GM19043 (cell line): ENCODE data around the gene NFE2.

Experiments used
- ATAC-seq: cut with Tn5 transposase; IDR thresholded peaks from one replicate; pipeline ENCODE4 v1.9.1; 2021; ENCODE audit warnings: low read depth; ENCODE audit not compliant: unreplicated experiment

The NFE2 gene

DNA sequence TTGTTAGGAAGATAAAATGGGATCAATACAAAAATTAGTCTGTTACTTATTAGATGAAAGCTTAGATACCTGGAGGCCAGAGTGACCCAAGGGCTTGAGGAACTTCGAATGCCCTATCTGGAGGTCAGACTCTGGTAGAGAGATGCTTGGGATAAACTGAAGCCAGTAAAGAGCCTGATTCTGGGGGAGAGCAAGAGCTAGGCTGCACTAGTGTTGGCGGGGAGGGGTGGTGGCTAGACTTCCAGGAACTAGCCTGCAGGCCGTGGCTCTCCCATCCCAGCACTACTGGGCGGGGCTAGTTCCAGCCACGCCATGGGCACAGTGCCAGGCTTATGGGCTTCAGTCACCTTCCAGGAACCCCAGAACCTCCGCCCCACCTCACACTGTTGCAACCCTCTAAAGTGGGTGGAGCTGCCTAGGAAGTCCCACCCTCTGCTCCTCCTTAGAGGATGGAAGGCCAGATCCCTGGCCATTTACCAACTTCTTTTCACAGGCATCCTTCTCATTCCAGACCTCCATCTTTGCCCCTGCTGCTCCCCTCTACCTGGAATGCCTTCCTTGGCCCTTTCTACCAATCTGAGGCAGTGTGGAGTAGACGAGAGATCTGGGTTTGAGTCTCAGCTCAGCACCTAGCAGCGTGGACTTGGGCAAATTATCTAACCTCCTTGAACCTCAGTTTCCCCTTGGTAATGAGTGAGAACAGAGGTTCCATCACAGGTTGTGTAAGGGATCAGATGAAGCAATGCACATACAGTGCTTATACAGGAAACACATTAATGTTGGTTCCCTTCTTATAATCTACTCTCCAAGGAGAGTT, 6.3 kb upstream of the NFE2 start:
- ATAC-seq, result no peak

DNA sequence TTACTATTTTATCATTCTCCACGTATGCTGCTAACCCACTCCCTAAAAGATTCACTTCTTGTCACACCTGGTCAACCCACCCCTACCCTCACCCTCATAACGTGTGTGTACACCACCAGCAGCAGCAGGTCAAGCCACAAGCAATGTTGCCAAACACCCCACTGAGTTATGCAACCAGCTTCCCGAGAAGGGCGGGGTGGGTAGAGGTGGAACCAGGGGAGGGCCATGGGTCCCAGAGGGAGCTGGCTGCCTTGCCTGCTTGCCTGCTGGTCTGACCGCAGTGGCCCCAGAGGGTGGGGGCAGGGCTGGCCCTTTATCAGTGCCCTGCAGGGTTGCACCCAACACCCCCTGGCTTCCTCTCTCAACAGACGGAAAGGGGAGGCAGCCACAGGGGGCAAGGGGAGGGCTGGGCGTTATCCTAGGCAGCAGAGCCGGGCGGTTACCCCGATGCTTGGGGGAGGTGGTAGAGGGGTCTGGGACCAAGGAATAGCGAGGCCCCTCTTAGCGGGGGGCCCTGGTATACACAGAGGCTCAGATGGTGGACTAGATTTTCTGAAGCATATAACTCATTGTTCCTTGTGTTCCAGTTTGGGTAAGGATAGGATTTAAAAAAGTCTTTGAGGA, 3.5 kb upstream of the NFE2 start:
- ATAC-seq, result no peak

DNA sequence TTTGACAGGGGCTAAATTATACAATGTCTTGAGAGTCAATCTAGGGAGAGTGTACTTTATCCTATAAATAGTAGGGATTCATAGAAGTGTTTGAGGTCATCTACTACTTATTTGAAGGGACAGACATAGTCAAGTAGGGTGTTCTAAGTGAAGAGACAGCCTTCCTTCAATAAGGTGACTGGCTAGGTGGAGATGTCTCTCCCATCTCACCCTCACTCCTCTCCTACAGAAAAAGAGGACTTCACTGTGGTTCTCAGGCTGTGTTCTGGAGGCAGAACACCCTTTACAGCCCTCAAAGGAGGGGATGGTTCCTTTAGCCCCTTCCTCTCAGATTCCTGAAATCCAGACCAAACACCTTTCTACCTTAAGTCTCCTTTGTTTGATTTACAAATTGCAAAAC, 2.8 kb upstream of the NFE2 start:
- no peak for ATAC-seq

DNA sequence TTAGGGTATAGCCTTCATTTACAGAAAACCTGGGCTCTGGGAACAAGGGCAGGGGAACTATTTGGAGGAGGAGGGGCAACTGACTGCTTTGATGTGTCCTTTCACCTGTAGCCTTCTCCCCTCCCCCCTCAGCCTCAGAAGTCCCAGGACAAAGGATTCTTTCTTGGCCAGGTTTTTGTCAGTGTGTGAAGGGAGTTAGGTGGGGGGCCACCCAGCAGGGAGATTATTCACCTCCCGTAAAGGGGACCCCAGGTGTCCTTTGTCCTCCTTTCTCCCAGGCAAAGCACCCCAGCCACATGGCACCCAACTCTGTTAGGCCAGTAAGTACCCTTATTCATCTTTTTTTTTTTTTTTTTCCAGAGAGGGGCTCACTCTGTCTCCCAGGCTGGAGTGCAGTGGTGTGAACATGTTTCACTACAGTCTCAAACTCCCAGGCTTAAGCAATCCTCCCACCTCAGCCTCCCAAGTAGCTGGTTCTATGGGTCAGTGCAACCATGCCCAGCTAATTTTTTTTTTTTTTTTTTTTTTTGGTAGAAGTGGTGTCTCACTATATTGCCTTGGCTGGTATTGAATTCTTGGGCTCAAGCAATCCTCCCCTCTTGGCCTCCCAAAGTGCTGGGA, 723 bp upstream of the NFE2 start:
- ATAC-seq, result no peak

DNA sequence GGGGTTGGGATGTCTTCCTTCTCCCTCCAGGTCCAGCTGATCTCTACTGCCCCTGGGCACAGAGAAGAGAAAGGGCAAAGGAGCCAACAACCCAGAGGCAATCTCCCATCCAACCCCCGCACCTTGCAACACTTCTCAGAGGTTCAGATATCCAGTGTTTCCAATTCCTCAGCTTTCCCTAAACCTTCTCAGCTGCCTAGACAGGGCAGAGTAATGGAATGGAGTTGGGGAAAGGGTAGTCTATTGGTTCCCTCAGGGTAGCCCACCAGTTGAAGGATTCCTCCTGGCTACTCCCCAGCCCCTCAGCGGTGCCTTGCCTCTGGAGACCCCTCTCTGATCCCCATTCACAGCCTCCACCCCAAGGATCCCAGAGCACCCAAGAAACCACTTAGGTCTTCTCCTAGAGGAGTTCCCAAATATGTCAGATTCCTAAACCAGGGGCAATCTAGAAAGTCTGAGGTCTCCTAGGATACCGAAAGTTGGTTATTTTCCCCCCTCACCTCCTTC, 537 bp downstream of the NFE2 start:
- no peak for ATAC-seq

DNA sequence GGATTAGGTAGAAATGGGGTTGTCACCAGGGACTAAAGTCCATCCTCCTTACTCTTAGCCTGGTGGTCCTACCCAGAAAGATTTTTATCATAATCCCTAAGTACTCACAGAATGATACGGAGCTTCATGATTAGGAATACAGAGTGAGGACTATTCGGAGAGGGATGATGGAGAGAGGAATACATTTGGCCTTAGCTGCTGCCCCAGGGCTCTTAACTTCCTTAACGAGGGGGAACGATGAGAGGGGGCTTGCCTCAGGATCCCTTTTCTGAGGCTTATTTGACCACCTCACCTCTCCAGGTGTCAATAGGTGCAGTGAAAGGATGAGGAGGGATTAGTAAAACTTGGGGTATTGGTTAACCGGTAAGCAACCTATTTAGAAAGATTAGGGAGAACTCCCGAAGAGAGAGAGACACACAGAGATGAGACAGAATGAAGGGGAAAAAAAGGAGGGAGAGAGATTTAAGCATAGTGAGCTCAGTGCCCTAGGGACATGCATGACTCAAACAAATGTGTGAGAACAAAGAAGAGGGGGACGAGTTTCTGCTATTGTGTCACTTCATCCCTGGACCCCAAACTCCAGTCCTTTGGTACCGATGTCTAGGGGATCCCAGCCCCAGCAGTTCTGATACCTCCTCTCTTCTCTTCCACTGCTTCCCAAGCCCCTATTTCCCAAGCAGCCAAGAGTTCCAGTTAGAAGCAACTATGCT, 1.1 kb downstream of the NFE2 start:
- no peak for ATAC-seq

DNA sequence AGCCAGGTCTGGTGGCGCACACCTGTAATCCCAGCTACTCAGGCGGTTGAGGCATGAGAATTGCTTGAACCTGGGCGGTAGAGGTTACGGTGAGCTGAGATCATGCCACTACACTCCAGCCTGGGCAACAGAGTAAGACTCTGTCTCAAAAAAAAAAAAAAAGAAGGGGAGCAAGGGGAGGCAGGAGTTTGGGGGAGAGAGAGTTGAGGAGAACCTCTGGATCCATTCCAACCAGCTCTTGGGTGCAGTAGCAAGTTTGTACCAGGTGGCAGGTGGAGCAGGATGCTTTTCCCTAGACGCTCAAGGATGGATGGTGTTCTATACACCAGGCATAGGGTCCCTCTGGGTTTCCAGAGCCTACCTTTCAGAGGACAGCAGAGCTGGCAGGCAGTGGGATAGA, 1.9 kb downstream of the NFE2 start:
- ATAC-seq, result no peak

DNA sequence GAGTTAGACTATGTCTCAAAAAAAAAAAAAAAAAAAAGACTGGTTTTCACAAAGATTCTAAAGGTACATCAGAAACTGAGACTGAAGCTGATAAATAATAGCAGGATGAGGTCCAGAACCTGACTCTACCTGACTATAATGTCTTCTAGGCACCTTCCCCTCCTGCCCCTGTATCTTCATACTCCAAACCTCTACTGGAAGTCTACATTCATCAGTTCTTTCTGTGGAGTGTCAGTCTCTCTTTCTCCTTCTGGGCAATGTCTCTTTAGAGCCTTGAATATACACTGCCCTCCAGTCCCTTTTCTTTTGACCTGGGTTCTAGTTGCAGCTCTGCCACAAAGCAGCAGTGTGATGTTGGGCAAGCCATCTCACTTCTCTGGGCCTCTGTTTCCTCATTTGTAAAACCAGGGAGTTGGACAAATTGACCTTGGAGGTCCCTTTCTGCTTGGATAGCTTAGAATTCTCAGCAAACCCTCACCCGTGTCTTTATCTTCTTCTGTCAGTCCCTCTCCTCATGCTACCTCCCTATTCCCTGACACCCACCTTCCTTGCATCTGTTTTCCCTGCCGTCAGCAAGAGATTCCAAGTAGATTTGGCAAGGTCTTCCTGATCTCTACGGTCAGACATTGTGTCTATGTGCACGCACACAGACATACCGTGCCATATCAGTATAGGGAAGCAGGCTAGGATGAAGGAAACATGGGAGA, 4.3 kb downstream of the NFE2 start:
- no peak for ATAC-seq

DNA sequence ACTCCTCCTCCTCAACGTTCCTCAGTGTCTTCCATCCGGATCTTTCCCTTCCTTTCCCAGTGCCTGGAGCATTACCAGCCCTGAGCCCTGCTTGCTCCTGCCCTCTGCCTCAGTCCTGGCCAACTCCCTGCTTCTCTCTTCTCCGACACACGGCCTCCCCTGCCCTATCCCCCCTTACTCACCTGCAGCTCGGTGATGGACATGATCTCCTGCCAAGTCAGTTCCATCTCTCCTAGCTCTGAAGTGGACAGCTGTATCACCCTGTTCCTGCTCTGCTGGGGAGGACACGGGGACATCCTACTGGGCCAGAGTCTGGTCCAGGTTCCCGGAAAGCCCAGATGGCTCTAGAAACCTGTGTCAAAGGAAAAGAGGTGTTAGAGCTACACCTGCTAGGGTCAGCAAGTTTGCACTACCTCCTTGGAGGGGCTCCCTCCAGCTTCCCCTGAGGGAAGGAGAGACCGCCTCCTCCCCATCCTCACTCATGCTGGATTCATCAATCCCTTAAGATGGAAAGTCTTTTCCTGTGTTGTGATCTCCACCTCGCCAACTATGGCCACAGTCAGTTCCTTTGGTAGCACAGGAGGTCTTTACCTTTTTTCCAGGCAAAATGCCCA, 5.8 kb downstream of the NFE2 start:
- ATAC-seq, result no peak

DNA sequence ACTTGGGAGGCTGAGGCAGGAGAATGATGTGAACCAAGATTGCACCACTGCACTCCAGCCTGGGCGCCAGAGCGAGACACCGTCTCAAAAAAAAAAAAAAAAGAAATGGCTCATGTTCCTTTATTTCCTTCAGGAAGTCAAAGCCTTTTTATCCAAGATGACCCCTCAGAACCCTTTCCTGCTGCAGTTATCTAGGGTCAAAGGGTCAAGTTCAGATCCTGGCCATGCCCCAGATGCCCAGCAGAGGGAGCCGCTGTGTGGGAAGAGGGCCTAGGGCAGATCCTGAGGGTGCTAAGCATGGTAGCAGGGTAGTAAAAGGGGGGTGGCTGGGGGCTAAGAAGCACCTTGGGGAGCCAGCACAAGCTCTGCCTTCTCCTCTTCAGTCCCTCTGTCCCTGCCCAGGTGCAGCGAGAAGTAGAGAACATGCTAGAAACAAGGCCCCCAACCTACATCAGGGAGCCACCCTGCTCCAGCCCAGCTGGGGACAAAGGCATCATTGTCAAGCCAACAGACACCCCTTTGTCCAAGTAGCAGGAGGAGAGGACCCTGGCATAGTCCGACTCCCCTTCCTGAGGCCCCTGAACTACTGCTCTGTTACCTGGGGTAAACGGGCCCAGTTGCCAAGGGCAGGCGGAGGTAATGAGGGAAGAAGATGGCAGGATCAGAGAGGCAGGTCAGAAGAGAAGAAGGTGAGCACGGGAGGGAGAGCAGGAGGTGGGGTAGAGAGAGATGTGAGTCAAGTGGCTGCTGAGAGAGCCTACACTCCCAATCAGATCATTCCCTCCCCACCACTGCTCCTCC, 6.5 kb downstream of the NFE2 start:
- ATAC-seq, result no peak

DNA sequence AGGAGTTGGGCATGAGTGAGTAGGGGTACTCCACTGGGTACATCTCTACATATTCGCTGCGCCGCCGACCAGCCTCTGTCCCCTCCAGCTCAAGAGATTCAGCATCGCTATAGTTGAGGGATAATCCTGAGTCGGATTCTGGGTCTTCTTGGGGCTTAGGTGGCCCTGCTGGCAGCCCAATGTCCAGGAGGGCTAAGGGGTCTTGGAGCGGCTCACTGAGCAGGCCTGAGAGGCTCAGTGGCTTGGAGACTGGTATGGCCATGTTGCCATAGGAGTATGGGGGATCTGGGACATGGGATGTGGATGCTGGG, 7.9 kb downstream of the NFE2 start:
- no peak for ATAC-seq

DNA sequence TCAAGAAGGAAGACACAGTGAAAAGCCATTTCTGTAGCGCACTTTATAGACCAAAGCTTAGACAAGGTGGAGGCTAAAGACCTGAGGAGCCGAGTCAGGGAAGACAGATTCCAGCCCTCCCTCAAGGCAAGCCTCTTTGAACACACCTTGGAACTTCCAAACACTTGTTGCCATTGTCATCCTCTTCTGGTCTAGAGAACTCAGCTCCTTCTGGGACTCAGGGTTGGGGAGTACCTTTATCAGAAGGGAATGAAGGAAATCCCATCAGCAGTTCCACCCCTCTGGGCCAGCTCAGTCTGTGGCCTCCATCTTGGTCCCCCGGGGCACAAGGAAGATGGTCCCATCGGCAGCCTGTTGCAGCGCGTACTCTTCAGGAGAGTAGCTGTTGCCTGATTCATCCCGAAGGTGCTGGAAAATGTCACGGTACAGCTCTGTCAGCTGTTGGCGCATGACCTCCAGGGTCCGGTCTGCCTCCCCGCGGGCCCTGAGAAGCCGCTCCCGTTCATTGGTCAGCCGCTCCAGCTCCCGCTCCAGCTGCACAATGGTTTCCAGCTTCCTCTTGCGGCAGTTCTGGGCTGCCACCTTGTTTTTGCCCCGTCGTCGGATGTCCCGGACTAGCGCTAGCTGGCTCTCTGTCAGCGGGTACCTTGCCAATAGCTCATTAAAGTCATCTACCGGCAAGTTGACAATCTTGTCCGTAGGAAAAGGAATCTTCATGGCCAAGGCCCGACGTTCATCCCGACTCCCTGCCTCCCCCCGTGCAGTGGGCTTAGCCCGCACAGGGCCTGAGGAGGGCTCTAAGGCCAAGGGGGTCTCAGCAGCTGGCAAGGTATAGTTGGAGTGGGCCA, 8.5 kb downstream of the NFE2 start:
- no peak for ATAC-seq

DNA sequence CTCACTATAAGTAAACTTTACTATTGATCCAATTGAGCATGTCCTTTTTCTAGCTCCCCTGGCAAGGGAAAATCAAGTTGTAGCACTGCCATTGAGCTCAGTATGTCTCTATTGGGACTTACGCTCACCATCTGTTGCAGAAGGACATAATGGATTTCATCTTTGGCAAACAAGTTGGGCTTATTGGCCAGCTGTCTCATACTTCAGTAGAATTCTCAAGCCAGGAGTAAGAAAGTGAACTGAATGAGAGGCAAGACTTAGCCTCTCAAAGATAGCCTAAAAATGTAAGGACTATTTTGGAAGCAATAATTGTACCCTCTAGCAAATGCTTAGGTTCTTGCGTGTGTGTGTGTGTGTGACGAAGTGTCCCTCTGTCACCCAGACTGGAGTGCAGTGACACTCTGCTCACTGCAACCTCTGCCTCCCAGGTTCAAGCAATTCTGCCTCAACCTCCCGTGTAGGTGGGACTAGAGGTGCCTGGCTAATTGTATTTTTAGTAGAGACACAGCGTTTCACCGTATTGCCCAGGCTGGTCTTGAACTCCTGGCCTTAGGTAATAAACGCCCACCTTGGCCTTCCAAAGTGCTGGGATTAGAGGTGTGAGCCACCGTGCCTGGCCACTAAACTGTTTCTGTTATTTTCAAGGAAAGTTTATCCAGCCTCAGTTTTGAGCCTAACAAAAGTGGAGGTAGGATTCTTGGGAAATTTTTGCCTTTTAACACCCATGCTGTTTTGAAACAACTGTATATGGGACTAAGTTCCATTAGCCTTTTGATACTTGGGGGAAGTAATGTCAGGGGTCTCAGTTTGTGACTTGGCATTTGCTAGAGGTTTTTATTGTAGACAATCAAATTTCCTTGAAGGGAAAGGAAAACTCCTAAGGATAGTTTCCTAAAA, 13.3 kb downstream of the NFE2 start:
- ATAC-seq, result no peak

DNA sequence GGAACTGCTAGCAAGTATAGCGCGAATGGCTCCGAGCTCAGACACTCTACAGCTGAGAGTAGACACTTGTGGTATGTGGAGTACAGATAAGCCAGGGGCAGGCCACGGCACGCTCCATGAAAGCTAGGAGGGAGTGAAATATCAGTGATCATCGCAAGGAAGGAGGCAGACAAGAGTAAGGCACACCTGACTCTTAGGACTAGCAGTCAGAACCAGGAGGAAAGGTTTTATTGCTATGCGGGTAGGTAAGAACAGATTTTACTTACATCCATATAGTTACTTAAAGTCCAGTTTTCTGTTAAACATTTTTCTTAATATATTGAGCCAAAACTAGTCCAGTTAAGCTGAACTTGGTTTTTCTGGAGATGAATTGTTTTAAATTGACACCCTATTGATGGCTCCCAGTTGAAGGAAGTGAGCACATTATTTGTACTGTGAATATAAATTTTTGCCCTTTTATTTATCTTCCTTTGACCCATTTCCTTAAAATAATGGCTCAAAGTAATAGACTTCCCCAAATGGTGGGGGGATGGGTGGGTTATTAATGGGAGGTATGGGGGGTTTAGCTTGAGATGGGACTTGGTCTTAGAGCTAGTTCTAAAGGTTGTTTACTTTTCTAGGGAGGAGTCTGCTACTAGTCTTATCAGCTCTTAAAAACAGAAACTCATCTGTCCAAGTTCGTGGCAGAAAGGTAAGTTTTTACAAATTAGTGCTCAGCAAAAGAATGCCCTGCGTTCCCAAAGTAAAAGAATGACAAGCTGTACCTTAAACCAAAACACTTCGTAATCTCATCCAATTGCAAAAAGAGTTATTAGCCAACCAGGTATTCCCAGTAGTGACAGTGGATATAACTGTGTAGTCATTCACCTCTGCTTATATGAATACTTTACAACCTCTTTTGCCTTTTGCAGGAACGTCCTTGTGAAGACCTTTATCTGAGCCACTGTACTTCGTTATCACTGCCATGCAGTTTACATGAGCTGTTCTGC, 14.5 kb downstream of the NFE2 start:
- ATAC-seq, result no peak

DNA sequence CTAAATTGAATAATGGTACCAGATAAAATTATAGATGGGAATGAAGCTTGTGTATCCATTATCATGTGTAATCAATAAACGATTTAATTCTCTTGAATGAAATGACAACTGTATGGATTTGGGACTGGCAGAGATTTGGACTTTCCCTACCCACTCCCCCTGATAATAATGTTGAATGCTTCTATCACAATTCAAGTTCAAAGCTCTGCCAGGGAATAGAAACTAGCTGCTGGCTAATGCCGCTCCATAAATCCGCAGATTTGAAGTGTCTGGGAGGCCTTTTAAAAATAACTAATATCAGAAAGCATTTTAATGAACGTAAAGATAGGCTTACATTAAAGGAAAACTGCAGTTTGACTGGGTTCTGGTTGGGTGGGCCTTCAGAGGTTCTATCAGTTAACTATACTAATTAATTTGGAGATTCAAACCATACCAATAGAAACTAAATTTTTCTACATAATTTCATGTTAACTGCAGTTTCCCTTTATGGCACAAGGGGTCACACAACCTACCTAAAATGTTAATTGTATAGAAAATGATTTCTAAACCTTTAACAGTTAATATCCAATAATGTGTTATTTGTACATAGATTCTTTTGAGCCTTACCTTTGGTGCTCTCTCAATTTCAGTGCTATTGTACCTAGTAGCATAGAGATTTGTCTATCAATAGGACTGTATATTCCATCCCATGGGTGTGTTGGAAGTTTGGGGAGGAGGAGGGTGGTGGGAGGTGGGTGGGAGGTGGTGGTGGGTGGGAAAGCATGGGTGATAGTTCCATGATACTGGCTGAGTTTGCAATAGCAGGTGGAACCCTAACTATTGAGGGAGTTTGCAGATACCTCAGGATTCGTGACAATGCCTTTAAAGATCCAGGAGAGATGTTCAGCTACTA, 15.4 kb downstream of the NFE2 start:
- no peak for ATAC-seq
